AG09309 (cell line): Measurements from ENCODE around the gene PCNP.
"Not testable (repeated sequence)": the region's sequence is repeated elsewhere in the genome, so short reads cannot be mapped to it uniquely, and the experiment has no call there.

Experiments used
- DNase-seq: peaks from one replicate; pipeline ENCODE4 v3.0.0-alpha.2; 2010; ENCODE audit warnings: low read depth
- H3K4me3 ChIP-seq: 2 replicates; pipeline ENCODE4 v1.5.1; 2011; ENCODE audit warnings: mild to moderate bottlenecking, low read depth, low read length, moderate library complexity; ENCODE audit not compliant: control insufficient read depth
- CTCF ChIP-seq: IDR thresholded peaks from 2 replicates; pipeline ENCODE4 v1.5.1; 2011; ENCODE audit warnings: mild to moderate bottlenecking, low read depth, low read length, inconsistent platforms; ENCODE audit not compliant: insufficient read depth, control insufficient read depth; ENCODE audit errors: missing control alignments

PCNP gene

GRCh38 chr3:101619734-101620133, 45.8 kb downstream of the PCNP start:
- no peak for DNase-seq
- no peak for TF ChIP-seq CTCF
- H3K4me3 ChIP-seq, result no peak overlapping the region

GRCh38 chr3:101623656-101624055, 49.7 kb downstream of the PCNP start:
- H3K4me3 ChIP-seq, result no peak overlapping the region
- no peak for TF ChIP-seq CTCF

GRCh38 chr3:101624857-101625256, 50.9 kb downstream of the PCNP start:
- no peak for TF ChIP-seq CTCF
- DNase-seq, result no peak
- no peak overlapping the region for H3K4me3 ChIP-seq

More at GRCh38 chr3:101623656-101624055, 49.7 kb downstream of the PCNP start:
- no peak for DNase-seq

GRCh38 chr3:101625879-101626278, 51.9 kb downstream of the PCNP start:
- no peak for TF ChIP-seq CTCF
- no peak for DNase-seq
- no peak overlapping the region for H3K4me3 ChIP-seq

GRCh38 chr3:101629219-101629618, 55.2 kb downstream of the PCNP start:
- H3K4me3 ChIP-seq, result no peak overlapping the region
- no peak for TF ChIP-seq CTCF
- no peak for DNase-seq

GRCh38 chr3:101631098-101631796, 57.3 kb downstream of the PCNP start:
- DNase-seq, result no peak
- TF ChIP-seq CTCF, result no peak
- H3K4me3 ChIP-seq, result no peak overlapping the region

- not testable (repeated sequence) for DNase-seq, H3K4me3 ChIP-seq
Observed at GRCh38 chr3:101631959-101632358, 58.0 kb downstream of the PCNP start.
